ENCODE data around the gene SPATA9. TPM values are rescaled to one million over a fixed set of nuclear protein-coding genes. Genes with fewer than 3 reads are reported as not detected.

Gene SPATA9
- total RNA-seq, 1 experiment from 2014 or later = not detected

- H3K27ac ChIP-seq (ENCODE audit: insufficient read length, low read depth, low read length) = no peak overlapping the region
- H4K20me1 ChIP-seq (ENCODE audit: control insufficient read depth, insufficient read depth, insufficient read length) = no peaks in the 10 kb centered on the region
- no peaks in the 10 kb centered on the region for H3K9me3 ChIP-seq (ENCODE audit: control insufficient read depth, low read depth, low read length)
- no peak overlapping the region for H3K56ac ChIP-seq (ENCODE audit: insufficient read length, low read depth, low read length)
- no peak for TF ChIP-seq CTCF (conservative IDR thresholded peaks at IDR 0.05)
- H3K14ac ChIP-seq (ENCODE audit: insufficient read depth, low read length) = no peak overlapping the region
- H4K91ac ChIP-seq (ENCODE audit: insufficient read length, low read depth, low read length) = no peak overlapping the region
- no CpG with 5 or more reads among the region's 2 CpGs for WGBS (ENCODE audit: extremely low coverage, insufficient read length, low lambda C conversion rate)
- no peaks in the 10 kb centered on the region for H3K79me1 ChIP-seq (ENCODE audit: insufficient read depth, low read depth, low read length, poor library complexity, severe bottlenecking)
- no peak overlapping the region for H3K23ac ChIP-seq (ENCODE audit: insufficient read length, low read depth, low read length)
- no peak overlapping the region for H3K27ac Mint-ChIP-seq
- H3K79me2 ChIP-seq (ENCODE audit: insufficient read depth, low read length) = no peaks in the 10 kb centered on the region
- no peak overlapping the region for H3K18ac ChIP-seq (ENCODE audit: insufficient read length, low read depth, low read length)
- H2BK12ac ChIP-seq (ENCODE audit: insufficient read length, low read depth, low read length) = no peak overlapping the region
- H3K4me2 ChIP-seq (ENCODE audit: insufficient read depth, insufficient read length, low read length) = no peak overlapping the region
- no peak overlapping the region for H3K4me3 Mint-ChIP-seq
- no peak overlapping the region for H3K9ac ChIP-seq (ENCODE audit: extremely low read depth, insufficient read length, low read length)
- no peak overlapping the region for H4K5ac ChIP-seq (ENCODE audit: insufficient read length, low read depth, low read length)
- H2BK5ac ChIP-seq (ENCODE audit: insufficient read length, low read length) = no peak overlapping the region
- no peak overlapping the region for H2BK15ac ChIP-seq (ENCODE audit: low read depth, low read length)
- H2AFZ ChIP-seq (ENCODE audit: low read length) = no peak overlapping the region
- no peak overlapping the region for H2BK20ac ChIP-seq (ENCODE audit: low read depth, low read length, poor library complexity, severe bottlenecking)
- H3K27me3 ChIP-seq (ENCODE audit: insufficient read depth, low read length) = no peaks in the 10 kb centered on the region
- no peak overlapping the region for H3T11ph ChIP-seq (ENCODE audit: low read length)
- no peaks in the 10 kb centered on the region; a peak in 1 of 7 replicates for H3K36me3 Mint-ChIP-seq (ENCODE audit: insufficient read depth in 1 of 3, low read depth in 3 of 3)
- peaks cover 6 to 8% of the 10 kb centered on the region in 2 experiments for H3K4me1 Mint-ChIP-seq
- no peak for DNase-seq
- H3K4me1 ChIP-seq (ENCODE audit: insufficient read depth, low read length) = no peaks in the 10 kb centered on the region
- no peaks in the 10 kb centered on the region for H3K23me2 ChIP-seq (ENCODE audit: insufficient read length, low read depth, low read length, poor library complexity, severe bottlenecking)
- H4K8ac ChIP-seq (replicated peaks; ENCODE audit: insufficient read length, low read depth, low read length) = no peak overlapping the region
- no peak overlapping the region for H3K4ac ChIP-seq (ENCODE audit: low read depth, low read length)
- H2BK120ac ChIP-seq (ENCODE audit: low read depth, low read length, poor library complexity, severe bottlenecking) = no peak overlapping the region
- H3K9me3 Mint-ChIP-seq = no peaks in the 10 kb centered on the region
- H2AK5ac ChIP-seq (ENCODE audit: insufficient read length, low read length) = no peak overlapping the region
- no peaks in the 10 kb centered on the region for H3K27me3 Mint-ChIP-seq (ENCODE audit: low read depth)
Observed at GRCh38 chr5:95718203-95718602, 35.4 kb upstream of the SPATA9 start.

Measured in H9 (cell line).